B cell (primary cell): Measurements from ENCODE around the gene CHST3. TPM values are rescaled to one million over a fixed set of nuclear protein-coding genes. Genes with fewer than 3 reads are reported as not detected.

ENCODE experiments used
- ATAC-seq: fragments of 200-7000 bp; cut with Tn5 transposase; one replicate; pipeline ENCODE4 v1.10.0; 2021; ENCODE audit warnings: low read depth, mild to moderate bottlenecking, moderate number of reproducible peaks, moderate library complexity
- CTCF ChIA-PET: fragments of 350-600 bp; sonication (Branson Sonifier 250); formaldehyde crosslinking; loops from one replicate; lab custom pipeline; 2021; ENCODE audit warnings: antibody characterized with exemption, inconsistent platforms; lab: Charles Lee
- POLR2A ChIA-PET: fragments of 350-600 bp; sonication (Branson Sonifier 250); formaldehyde crosslinking; loops from one replicate; lab custom pipeline; 2021; ENCODE audit warnings: antibody characterized with exemption; lab: Charles Lee
- DNase-seq: peaks from one replicate; pipeline ENCODE4 v3.0.0; 2013
- H2AFZ ChIP-seq: 2 replicates; pipeline ENCODE4 v1.6.1; 2012; ENCODE audit warnings: mild to moderate bottlenecking, low read depth, low read length; ENCODE audit not compliant: insufficient read depth, poor library complexity, severe bottlenecking
- H3K27ac ChIP-seq, 2 donors: 1 replicate in 1 of 2; 2 replicates in 1 of 2; pipeline ENCODE4 v1.5.1; 2012 to 2013; ENCODE audit warnings: low read length in 2 of 2, mild to moderate bottlenecking in 2 of 2, moderate library complexity in 1 of 2
- H3K27me3 ChIP-seq, 4 experiments: fragments of 200-600 bp in 1 of 4; sonication (generic) in 1 of 4; replicated peaks in 1 of 4; 1 replicate in 2 of 4; 2 replicates in 2 of 4; pipeline versions ENCODE4 v1.6.1 to v1.7.0; 2013 to 2016; ENCODE audit warnings: low read length in 3 of 4, mild to moderate bottlenecking in 2 of 4, mixed read lengths in 1 of 4, moderate library complexity in 1 of 4; ENCODE audit not compliant: insufficient read depth in 4 of 4, control insufficient read depth in 3 of 4; ENCODE audit errors: control extremely low read depth in 1 of 4
- H3K36me3 ChIP-seq, 2 experiments: replicated peaks in 1 of 2; 1 replicate in 1 of 2; 2 replicates in 1 of 2; pipeline versions ENCODE4 v1.6.1 to v1.7.1; 2013; ENCODE audit warnings: low read length in 1 of 2; ENCODE audit not compliant: insufficient read depth in 2 of 2, control insufficient read depth in 1 of 2; ENCODE audit errors: control extremely low read depth in 1 of 2, extremely low read depth in 1 of 2
- H3K4me1 ChIP-seq, 2 donors: fragments of 200-600 bp in 1 of 2; sonication (generic) in 1 of 2; 1 replicate in 1 of 2; 2 replicates in 1 of 2; pipeline versions ENCODE4 v1.5.1 to v1.6.1; 2013 to 2017; ENCODE audit warnings: low read length in 2 of 2; ENCODE audit not compliant: control insufficient read depth in 2 of 2, insufficient read depth in 2 of 2
- H3K4me2 ChIP-seq: replicated peaks from 2 replicates; pipeline ENCODE3; 2012; ENCODE audit warnings: mild to moderate bottlenecking, low read depth, low read length; ENCODE audit not compliant: poor library complexity, severe bottlenecking
- H3K4me3 ChIP-seq, 5 experiments: fragments of 200-600 bp in 1 of 5; sonication (generic) in 1 of 5; 1 replicate in 3 of 5; 2 replicates in 2 of 5; pipeline versions ENCODE4 v1.5.1 to v1.7.0; 2011 to 2016; ENCODE audit warnings: low read length in 4 of 5, mild to moderate bottlenecking in 4 of 5, low read depth in 2 of 5, control low read depth in 1 of 5, moderate library complexity in 1 of 5; ENCODE audit not compliant: insufficient read depth in 1 of 5; ENCODE audit errors: control extremely low read depth in 1 of 5, extremely low read depth in 1 of 5
- H3K79me2 ChIP-seq: fragments of 200-600 bp; sonication (generic); one replicate; pipeline ENCODE4 v1.6.0; 2016; ENCODE audit warnings: low read length; ENCODE audit not compliant: control insufficient read depth, insufficient read depth
- H3K9ac ChIP-seq: fragments of 200-600 bp; sonication (generic); 2 replicates; pipeline ENCODE4 v1.6.1; 2017; ENCODE audit warnings: mild to moderate bottlenecking, low read length, moderate library complexity
- H3K9me3 ChIP-seq, 3 donors: one replicate each; pipeline versions ENCODE4 v1.6.1 to v1.7.1; 2013; ENCODE audit warnings: low read length in 2 of 3; ENCODE audit not compliant: control insufficient read depth in 2 of 3, insufficient read depth in 1 of 3; ENCODE audit errors: control extremely low read depth in 1 of 3
- H4K20me1 ChIP-seq: 2 replicates; pipeline ENCODE4 v1.6.0; 2012; ENCODE audit warnings: mild to moderate bottlenecking, low read length; ENCODE audit not compliant: insufficient read depth, control insufficient read depth, poor library complexity, severe bottlenecking
- H3K27ac Mint-ChIP-seq: one replicate; pipeline ENCODE4 v1.8.0; 2021; ENCODE audit warnings: mixed read lengths
- H3K27me3 Mint-ChIP-seq: one replicate; pipeline ENCODE4 v1.8.0; 2021; ENCODE audit warnings: mixed read lengths
- H3K4me1 Mint-ChIP-seq: one replicate; pipeline ENCODE4 v1.8.0; 2021; ENCODE audit warnings: mixed read lengths
- H3K4me3 Mint-ChIP-seq: one replicate; pipeline ENCODE4 v1.8.0; 2021; ENCODE audit warnings: mixed read lengths
- H3K9me3 Mint-ChIP-seq: one replicate; pipeline ENCODE4 v1.8.0; 2022; ENCODE audit warnings: mixed read lengths; ENCODE audit not compliant: insufficient read depth
- EZH2 ChIP-seq: IDR thresholded peaks from 2 replicates; pipeline ENCODE4 v1.6.1; 2012; ENCODE audit warnings: borderline replicate concordance, low read depth, mild to moderate bottlenecking, moderate library complexity, low read length; ENCODE audit not compliant: insufficient read depth, poor library complexity, severe bottlenecking
- WGBS: methylation state at CpG from one replicate; pipeline ENCODE4 v1.1.5; 2013; ENCODE audit warnings: missing lambda C conversion rate; ENCODE audit not compliant: insufficient coverage; 5-methylcytosine and 5-hydroxymethylcytosine counted together
- intact Hi-C: fragments of 100-400 bp; cut with micrococcal nuclease; formaldehyde crosslinking; loops from one replicate; pipeline ENCODE4 v1.10.0; 2022
- polyA plus RNA-seq: library from polyadenylated mRNA; depleted of rRNA; stranded (reverse); fragments of >200 nt; gene quantifications from 2 replicates; pipeline ENCODE4 v1.2.3, GENCODE V29; 2012
- total RNA-seq, 2 donors: library from RNA; stranded (reverse); fragments of 120-200 nt in 1 of 2; gene quantifications; 1 replicate in 1 of 2; 2 replicates in 1 of 2; pipeline versions ENCODE4 v1.2.3 to v1.2.4, GENCODE V29; 2013 to 2022
- TF ChIP-seq, protein P1 (sequence below): fragments of 200-600 bp; IDR thresholded peaks from one replicate; pipeline ENCODE4 v1.8.0; 2022; ENCODE audit warnings: antibody characterized with exemption, mild to moderate bottlenecking

CHST3 gene
- total and polyA plus RNA-seq, 2 donors (not counting 1 experiment from before 2014, with no cell fraction given), result 0.01 TPM; not detected in 1

DNA sequence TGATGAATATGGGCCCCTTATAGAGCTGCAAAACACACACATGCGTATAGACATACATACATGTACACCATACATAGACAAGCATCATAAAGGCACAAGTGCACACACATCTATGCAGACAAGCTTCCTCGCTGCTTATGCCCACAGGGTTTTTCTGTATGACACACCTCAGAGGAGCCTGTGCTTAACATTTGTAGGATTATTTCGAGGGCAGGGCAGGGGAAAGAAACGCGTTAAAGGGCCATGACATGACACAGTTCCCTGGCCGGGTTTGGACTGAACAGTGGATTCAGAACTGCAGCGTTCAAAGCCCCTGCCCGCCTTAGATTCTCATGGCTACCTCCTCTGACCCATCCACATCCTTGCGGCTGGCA is 44.8 kb downstream of the CHST3 start:
- peaks cover 0 to 14% (median 0%) of the 10 kb centered on the region in 3 donors for H3K9me3 ChIP-seq
- no peak overlapping the region for H3K4me3 ChIP-seq
- no peak overlapping the region for H3K27ac Mint-ChIP-seq
- ATAC-seq, result no peak
- no peaks in the 10 kb centered on the region for H3K27me3 ChIP-seq
- no peaks in the 10 kb centered on the region for H3K9me3 Mint-ChIP-seq
- TF ChIP-seq, protein P1, sequence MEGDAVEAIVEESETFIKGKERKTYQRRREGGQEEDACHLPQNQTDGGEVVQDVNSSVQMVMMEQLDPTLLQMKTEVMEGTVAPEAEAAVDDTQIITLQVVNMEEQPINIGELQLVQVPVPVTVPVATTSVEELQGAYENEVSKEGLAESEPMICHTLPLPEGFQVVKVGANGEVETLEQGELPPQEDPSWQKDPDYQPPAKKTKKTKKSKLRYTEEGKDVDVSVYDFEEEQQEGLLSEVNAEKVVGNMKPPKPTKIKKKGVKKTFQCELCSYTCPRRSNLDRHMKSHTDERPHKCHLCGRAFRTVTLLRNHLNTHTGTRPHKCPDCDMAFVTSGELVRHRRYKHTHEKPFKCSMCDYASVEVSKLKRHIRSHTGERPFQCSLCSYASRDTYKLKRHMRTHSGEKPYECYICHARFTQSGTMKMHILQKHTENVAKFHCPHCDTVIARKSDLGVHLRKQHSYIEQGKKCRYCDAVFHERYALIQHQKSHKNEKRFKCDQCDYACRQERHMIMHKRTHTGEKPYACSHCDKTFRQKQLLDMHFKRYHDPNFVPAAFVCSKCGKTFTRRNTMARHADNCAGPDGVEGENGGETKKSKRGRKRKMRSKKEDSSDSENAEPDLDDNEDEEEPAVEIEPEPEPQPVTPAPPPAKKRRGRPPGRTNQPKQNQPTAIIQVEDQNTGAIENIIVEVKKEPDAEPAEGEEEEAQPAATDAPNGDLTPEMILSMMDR, result no peak
- TF ChIP-seq EZH2, result no peak
- H3K36me3 ChIP-seq, result no peaks in the 10 kb centered on the region
- no peak overlapping the region for H3K4me3 Mint-ChIP-seq
- H4K20me1 ChIP-seq, result no peaks in the 10 kb centered on the region
- no peaks in the 10 kb centered on the region for H3K4me1 ChIP-seq
- CTCF ChIA-PET, result no interaction called here
- no peak overlapping the region for H2AFZ ChIP-seq
- peaks cover 3% of the 10 kb centered on the region for H3K4me1 Mint-ChIP-seq
- DNase-seq, result no peak
- H3K79me2 ChIP-seq, result no peaks in the 10 kb centered on the region
- H3K4me2 ChIP-seq, result no peak overlapping the region
- no peak overlapping the region for H3K27ac ChIP-seq
- peaks cover 3% of the 10 kb centered on the region for H3K27me3 Mint-ChIP-seq
- POLR2A ChIA-PET, result no interaction called here
- intact Hi-C loops, result no loop called here
- H3K9ac ChIP-seq, result no peak overlapping the region
- WGBS, result 93% methylated on average over 7 of the region's 9 CpGs

DNA sequence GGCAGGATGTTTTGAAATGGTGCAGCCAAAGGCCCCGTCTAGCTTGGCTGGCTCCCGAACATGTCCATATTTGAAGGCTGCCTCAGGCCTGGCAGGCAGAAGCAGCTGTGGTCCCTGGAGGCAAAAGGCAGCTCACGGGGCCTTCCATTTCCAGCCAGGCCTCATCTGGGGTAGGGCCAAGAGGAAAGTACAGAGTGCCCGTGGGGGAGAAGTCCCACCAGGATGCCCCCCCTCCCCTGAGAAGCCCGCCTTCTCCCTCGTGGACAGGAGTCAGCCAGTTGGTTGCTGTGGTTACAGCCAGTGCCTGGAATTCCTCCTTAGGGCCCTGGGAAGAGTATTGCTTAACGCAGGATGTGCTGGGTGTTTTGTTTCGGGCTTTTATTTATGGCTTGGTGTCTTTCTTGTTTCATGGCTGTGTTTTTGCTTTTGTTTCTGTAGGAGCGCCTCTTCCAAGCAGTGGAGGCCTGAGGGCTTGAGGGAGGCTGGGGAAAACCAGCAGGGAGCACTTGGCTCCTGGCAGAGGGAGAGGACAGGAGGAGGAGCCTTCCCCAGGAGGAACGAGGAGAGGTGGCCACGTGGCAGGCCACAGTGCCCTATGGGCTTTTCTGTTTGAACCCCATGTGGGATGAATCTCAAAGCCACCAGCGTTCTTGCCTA is 45.4 kb downstream of the CHST3 start:
- H3K4me1 ChIP-seq, result no peaks in the 10 kb centered on the region
- no peak overlapping the region for H3K27ac Mint-ChIP-seq
- CTCF ChIA-PET, result no interaction called here
- H3K36me3 ChIP-seq, result no peaks in the 10 kb centered on the region
- H3K4me3 Mint-ChIP-seq, result no peak overlapping the region
- no peak overlapping the region for H3K27ac ChIP-seq
- no peak for ATAC-seq
- H3K79me2 ChIP-seq, result no peaks in the 10 kb centered on the region
- POLR2A ChIA-PET, result no interaction called here
- TF ChIP-seq EZH2, result no peak
- TF ChIP-seq, protein P1, result no peak
- no peak overlapping the region for H3K9ac ChIP-seq
- no peak overlapping the region for H3K4me2 ChIP-seq
- H3K9me3 ChIP-seq, result peaks cover 0 to 14% (median 0%) of the 10 kb centered on the region in 3 donors
- no peaks in the 10 kb centered on the region for H3K27me3 ChIP-seq
- no peak overlapping the region for H3K4me3 ChIP-seq
- no peaks in the 10 kb centered on the region for H3K9me3 Mint-ChIP-seq
- 68% methylated on average over 10 of the region's 12 CpGs for WGBS
- no peak overlapping the region for H2AFZ ChIP-seq
- no peaks in the 10 kb centered on the region for H4K20me1 ChIP-seq
- H3K4me1 Mint-ChIP-seq, result peaks cover 3% of the 10 kb centered on the region
- peaks cover 3% of the 10 kb centered on the region for H3K27me3 Mint-ChIP-seq
- intact Hi-C loops, result no loop called here
- no peak for DNase-seq
